ENCODE results near the gene YIF1B. TPM values are rescaled to one million over a fixed set of nuclear protein-coding genes. Genes with fewer than 3 reads are reported as not detected.

YIF1B gene
- total RNA-seq, 1 experiment from 2014 or later = 73.2 TPM

GRCh38 chr19:38307076-38307475 is 8.7 kb downstream of the YIF1B start:
- Mint-ChIP-seq H3K4me3 (no peak overlapping the region), H3K27ac (0 out of 7 replicates have a peak overlapping the region, but pooled peaks of 1 of the 3 experiments have one; percentile 47), H3K36me3 (ENCODE audit: insufficient read depth in 1 of 3, low read depth in 3 of 3) (peaks cover 3 to 22% (median 8%) of the 10 kb centered on the region in 3 experiments; a peak in 6 of 7 replicates), H3K9me3 (no peaks in the 10 kb centered on the region), H3K4me1 (peaks cover 8 to 10% of the 10 kb centered on the region in 2 experiments; a peak in 3 of 4 replicates), H3K27me3 (ENCODE audit: low read depth) (no peaks in the 10 kb centered on the region)
- Histone ChIP-seq H2BK20ac (ENCODE audit: low read depth, low read length, poor library complexity, severe bottlenecking) (no peak overlapping the region), H3T11ph (ENCODE audit: low read length) (no peak overlapping the region), H4K20me1 (ENCODE audit: control insufficient read depth, insufficient read depth, insufficient read length) (no peaks in the 10 kb centered on the region), H3K4me1 (ENCODE audit: insufficient read depth, low read length) (no peaks in the 10 kb centered on the region), H3K23ac (ENCODE audit: insufficient read length, low read depth, low read length) (no peak overlapping the region), H3K56ac (ENCODE audit: insufficient read length, low read depth, low read length) (no peak overlapping the region), H3K4me2 (ENCODE audit: insufficient read depth, insufficient read length, low read length) (no peak overlapping the region), H3K27ac (ENCODE audit: insufficient read length, low read depth, low read length) (no peak overlapping the region), H3K27me3 (ENCODE audit: insufficient read depth, low read length) (no peaks in the 10 kb centered on the region), H2BK12ac (ENCODE audit: insufficient read length, low read depth, low read length) (no peak overlapping the region), H2AFZ (ENCODE audit: low read length) (no peak overlapping the region), H4K91ac (ENCODE audit: insufficient read length, low read depth, low read length) (no peak overlapping the region), H3K79me2 (ENCODE audit: insufficient read depth, low read length) (no peaks in the 10 kb centered on the region), H3K4ac (ENCODE audit: low read depth, low read length) (no peak overlapping the region), H2BK120ac (ENCODE audit: low read depth, low read length, poor library complexity, severe bottlenecking) (no peak overlapping the region), H3K14ac (ENCODE audit: insufficient read depth, low read length) (no peak overlapping the region), H2BK15ac (ENCODE audit: low read depth, low read length) (no peak overlapping the region), H2AK5ac (ENCODE audit: insufficient read length, low read length) (no peak overlapping the region), H3K9me3 (ENCODE audit: control insufficient read depth, low read depth, low read length) (no peaks in the 10 kb centered on the region), H3K18ac (ENCODE audit: insufficient read length, low read depth, low read length) (no peak overlapping the region), H3K23me2 (ENCODE audit: insufficient read length, low read depth, low read length, poor library complexity, severe bottlenecking) (no peaks in the 10 kb centered on the region), H3K79me1 (ENCODE audit: insufficient read depth, low read depth, low read length, poor library complexity, severe bottlenecking) (no peaks in the 10 kb centered on the region), H4K8ac (replicated peaks; ENCODE audit: insufficient read length, low read depth, low read length) (no peak overlapping the region), H4K5ac (ENCODE audit: insufficient read length, low read depth, low read length) (no peak overlapping the region), H3K9ac (ENCODE audit: extremely low read depth, insufficient read length, low read length) (no peak overlapping the region), H2BK5ac (ENCODE audit: insufficient read length, low read length) (no peak overlapping the region)
- no peak for DNase-seq
- TF ChIP-seq CTCF (conservative IDR thresholded peaks at IDR 0.05) = no peak
- no CpG with 5 or more reads among the region's 4 CpGs for WGBS (ENCODE audit: extremely low coverage, insufficient read length, low lambda C conversion rate)
